Transverse colon (tissue), 3 donors: Measurements from ENCODE around the gene LIN52.

Source experiments
- CTCF ChIP-seq, 5 experiments: fragments of 200-600 bp in 3 of 5; fragments of 450-650 bp in 2 of 5; sonication (generic) in 3 of 5; IDR thresholded peaks; 1 replicate in 2 of 5; 2 replicates in 3 of 5; pipeline ENCODE4 v1.5.1; 2016 to 2017; ENCODE audit warnings: antibody characterized with exemption in 5 of 5, inconsistent platforms in 3 of 5, mild to moderate bottlenecking in 2 of 5, moderate library complexity in 1 of 5
- POLR2A ChIP-seq: fragments of 450-650 bp; IDR thresholded peaks from one replicate; pipeline ENCODE4 v1.6.1; 2016; ENCODE audit warnings: antibody characterized with exemption, mild to moderate bottlenecking, moderate library complexity

GRCh38 chr14:74190927-74191575, 106.3 kb downstream of the LIN52 start:
- TF ChIP-seq CTCF (IDR thresholded peaks at IDR 0.05), result no peak
- TF ChIP-seq POLR2A, result no peak
